H7 (cell line): ENCODE results near the gene ACVR1C. TPM values are rescaled to one million over a fixed set of nuclear protein-coding genes. Genes with fewer than 3 reads are reported as not detected.

Source experiments
- total RNA-seq: library from RNA; depleted of rRNA; stranded (reverse); fragments of >200 nt; shearing (Covaris generic); gene quantifications from 2 replicates; pipeline ENCODE4 v1.2.3, GENCODE V29; 2014; rRNA removed

ACVR1C gene
- total RNA-seq, 1 experiment from 2014 or later: 0.14 TPM

Other genes with a start within 250 kb of the ACVR1C start
- 0.87 TPM in 1 of 2 replicates, not detected in the other for gene CYTIP, start 184.8 kb downstream of the ACVR1C start, total RNA-seq
- 7.3 and 8.9 TPM in 2 replicates for gene ACVR1, start 247.5 kb upstream of the ACVR1C start, total RNA-seq